SKM-1 (cell line): ENCODE results near the gene ERP44.
"Not testable (repeated sequence)": the region's sequence is repeated elsewhere in the genome, so short reads cannot be mapped to it uniquely, and the experiment has no call there.

Source experiments
- DNase-seq: peaks from one replicate; lab custom pipeline; 2025; ENCODE audit not compliant: unreplicated experiment; lab: John Stamatoyannopoulos, UW

The ERP44 gene

GRCh38 chr9:100098887-100099721, at the start of gene ERP44, which contains the start of gene INVS:
TSS of gene ERP44 (minus strand) at chr9:100099000. CDS start at chr9:100098840, 160 bp downstream.
TSS of gene INVS (plus strand) at chr9:100099243. CDS start at chr9:100104522, 5,279 bp downstream.
- DNase-seq: peak; percentile 72

- not testable (repeated sequence) for DNase-seq
Observed at GRCh38 chr9:100145976-100146375, 47.2 kb upstream of the ERP44 start.

- DNase-seq: not testable (repeated sequence)
Observed at GRCh38 chr9:100145167-100145934, 46.6 kb upstream of the ERP44 start.

- DNase-seq: not testable (repeated sequence)
Observed at GRCh38 chr9:100141862-100142261, 43.1 kb upstream of the ERP44 start.

GRCh38 chr9:100140303-100140702, 41.5 kb upstream of the ERP44 start:
- DNase-seq: not testable (repeated sequence)

GRCh38 chr9:100136799-100137198, 38.0 kb upstream of the ERP44 start:
- DNase-seq: not testable (repeated sequence)

- DNase-seq: no peak
Observed at GRCh38 chr9:100134731-100135130, 35.9 kb upstream of the ERP44 start.

- no peak for DNase-seq
Observed at GRCh38 chr9:100131875-100132430, 33.2 kb upstream of the ERP44 start.

GRCh38 chr9:100131216-100131615, 32.4 kb upstream of the ERP44 start:
- DNase-seq: no peak

GRCh38 chr9:100129772-100130171, 31.0 kb upstream of the ERP44 start:
- DNase-seq: no peak

- DNase-seq: no peak
Observed at GRCh38 chr9:100126423-100126822, 27.6 kb upstream of the ERP44 start.

- no peak for DNase-seq
Observed at GRCh38 chr9:100125910-100126309, 27.1 kb upstream of the ERP44 start.

- DNase-seq: no peak
Observed at GRCh38 chr9:100125236-100125635, 26.4 kb upstream of the ERP44 start.

GRCh38 chr9:100120286-100120685, 21.5 kb upstream of the ERP44 start:
- no peak for DNase-seq

GRCh38 chr9:100117316-100117715, 18.5 kb upstream of the ERP44 start:
- no peak for DNase-seq

GRCh38 chr9:100112677-100113336, 14.0 kb upstream of the ERP44 start:
- DNase-seq: no peak

GRCh38 chr9:100111235-100111634, 12.4 kb upstream of the ERP44 start:
- no peak for DNase-seq

GRCh38 chr9:100108559-100108958, 9.8 kb upstream of the ERP44 start:
- no peak for DNase-seq

- no peak for DNase-seq
Observed at GRCh38 chr9:100106616-100107015, 7.8 kb upstream of the ERP44 start.

- no peak for DNase-seq
Observed at GRCh38 chr9:100105861-100106260, 7.1 kb upstream of the ERP44 start.

GRCh38 chr9:100104314-100104713, 5.5 kb upstream of the ERP44 start:
- DNase-seq: no peak
